DOHH2 (cell line): Measurements from ENCODE around the gene TMEM131.

Experiments used
- H3F3A ChIP-seq: fragments of 200-600 bp; sonication (generic), shearing (Covaris generic); 2 replicates; pipeline ENCODE4 v1.6.0; 2016; ENCODE audit warnings: antibody characterized with exemption, mild to moderate bottlenecking; ENCODE audit not compliant: control insufficient read depth, insufficient read depth
- H3K27ac ChIP-seq: fragments of 200-600 bp; sonication (generic); 2 replicates; pipeline ENCODE4 v1.5.1; 2014; ENCODE audit warnings: low read depth, mild to moderate bottlenecking, low read length, moderate library complexity
- H3K27me3 ChIP-seq: fragments of 200-600 bp; sonication (generic); 2 replicates; pipeline ENCODE4 v1.6.1; 2014; ENCODE audit warnings: mild to moderate bottlenecking, low read length, mixed read lengths; ENCODE audit not compliant: control insufficient read depth
- H3K36me3 ChIP-seq: fragments of 200-600 bp; sonication (generic); 2 replicates; pipeline ENCODE4 v1.6.1; 2014; ENCODE audit warnings: mild to moderate bottlenecking, low read length, moderate library complexity, mixed read lengths; ENCODE audit not compliant: control insufficient read depth
- H3K4me1 ChIP-seq: fragments of 200-600 bp; sonication (generic); 2 replicates; pipeline ENCODE4 v1.6.1; 2014; ENCODE audit warnings: mild to moderate bottlenecking, low read length, mixed read lengths; ENCODE audit not compliant: control insufficient read depth
- H3K4me2 ChIP-seq: fragments of 200-600 bp; sonication (generic); 2 replicates; pipeline ENCODE4 v1.6.0; 2014; ENCODE audit warnings: mild to moderate bottlenecking, low read length, moderate library complexity
- H3K4me3 ChIP-seq: fragments of 200-600 bp; sonication (generic); 2 replicates; pipeline ENCODE4 v1.5.1; 2014; ENCODE audit warnings: mild to moderate bottlenecking, low read length, mixed read lengths
- H3K79me2 ChIP-seq: fragments of 200-600 bp; sonication (generic); 2 replicates; pipeline ENCODE4 v1.6.1; 2014; ENCODE audit warnings: mild to moderate bottlenecking, low read length, mixed read lengths; ENCODE audit not compliant: control insufficient read depth
- H3K9me2 ChIP-seq: fragments of 200-600 bp; sonication (generic); replicated peaks from 2 replicates; pipeline ENCODE4 v1.6.1; 2014; ENCODE audit warnings: mild to moderate bottlenecking, low read length, mixed read lengths; ENCODE audit not compliant: control insufficient read depth
- H3K9me3 ChIP-seq: fragments of 200-600 bp; sonication (generic); 2 replicates; pipeline ENCODE4 v1.6.1; 2014; ENCODE audit warnings: antibody characterized with exemption, low read length, mixed read lengths; ENCODE audit not compliant: control insufficient read depth, insufficient read depth
- H4K20me1 ChIP-seq: fragments of 200-600 bp; sonication (generic); 2 replicates; pipeline ENCODE4 v1.6.0; 2014; ENCODE audit warnings: low read depth, mild to moderate bottlenecking, antibody characterized with exemption, low read length, moderate library complexity; ENCODE audit not compliant: control insufficient read depth, insufficient read depth
- EZH2phosphoT487 ChIP-seq: fragments of 200-600 bp; sonication (generic); IDR thresholded peaks from 2 replicates; pipeline ENCODE4 v1.6.1; 2017; ENCODE audit warnings: borderline replicate concordance, mild to moderate bottlenecking, antibody characterized with exemption, low read length, moderate library complexity, mixed read lengths
- TF ChIP-seq, protein P1 (sequence below): fragments of 200-600 bp; sonication (generic); IDR thresholded peaks from one replicate; pipeline ENCODE4 v1.5.1; 2014; ENCODE audit warnings: antibody characterized with exemption, mild to moderate bottlenecking, low read depth, low read length; ENCODE audit not compliant: poor library complexity, severe bottlenecking

Gene TMEM131

DNA sequence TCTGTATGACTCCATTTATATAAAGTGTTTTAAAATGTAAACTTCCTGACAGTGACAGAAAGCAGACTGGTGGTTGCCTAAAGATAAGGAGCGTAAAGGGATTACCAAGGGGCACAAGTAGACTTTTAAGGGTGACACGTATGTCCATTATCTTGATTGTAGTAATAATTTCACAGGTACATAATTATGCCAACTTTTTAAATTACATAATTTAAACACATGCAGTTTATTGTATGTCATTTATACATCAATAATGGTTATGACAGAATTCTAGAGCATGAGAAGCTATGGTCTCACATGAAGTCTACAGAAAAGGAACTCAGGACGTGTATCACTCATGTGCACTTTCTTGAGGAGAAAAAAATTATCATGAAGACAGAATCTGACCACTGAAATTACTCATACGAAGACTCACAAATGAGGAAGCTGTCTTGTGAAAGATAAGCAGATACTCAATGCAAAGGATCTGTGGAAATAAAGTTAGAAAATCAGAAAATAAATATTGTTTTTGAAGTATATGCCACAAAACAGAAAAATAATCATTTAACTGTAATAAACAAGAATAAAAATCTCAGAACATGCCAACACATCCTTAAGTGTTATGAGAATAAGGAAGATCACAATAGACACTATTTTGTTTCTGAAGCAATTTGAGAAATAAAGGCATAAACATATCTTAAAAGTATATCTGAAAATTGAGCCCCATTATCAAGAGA lies 84.4 kb downstream of the TMEM131 start:
- Histone ChIP-seq H3K79me2 (peaks cover 75% of the 10 kb centered on the region), H3K27ac (peak overlapping the region; percentile 79), H3K9me2 (no peaks in the 10 kb centered on the region), H3K4me1 (peaks cover 96% of the 10 kb centered on the region), H4K20me1 (no peaks in the 10 kb centered on the region), H3K4me2 (peak overlapping the region; percentile 79), H3K9me3 (peaks cover 6% of the 10 kb centered on the region; the same call in 1 of the 2 replicates), H3F3A (peaks cover 3% of the 10 kb centered on the region; the same call in 1 of the 2 replicates), H3K36me3 (peaks cover 36% of the 10 kb centered on the region), H3K27me3 (no peaks in the 10 kb centered on the region), H3K4me3 (peak overlapping the region; percentile 3)
- TF ChIP-seq EZH2phosphoT487 = no peak
- TF ChIP-seq, protein P1, sequence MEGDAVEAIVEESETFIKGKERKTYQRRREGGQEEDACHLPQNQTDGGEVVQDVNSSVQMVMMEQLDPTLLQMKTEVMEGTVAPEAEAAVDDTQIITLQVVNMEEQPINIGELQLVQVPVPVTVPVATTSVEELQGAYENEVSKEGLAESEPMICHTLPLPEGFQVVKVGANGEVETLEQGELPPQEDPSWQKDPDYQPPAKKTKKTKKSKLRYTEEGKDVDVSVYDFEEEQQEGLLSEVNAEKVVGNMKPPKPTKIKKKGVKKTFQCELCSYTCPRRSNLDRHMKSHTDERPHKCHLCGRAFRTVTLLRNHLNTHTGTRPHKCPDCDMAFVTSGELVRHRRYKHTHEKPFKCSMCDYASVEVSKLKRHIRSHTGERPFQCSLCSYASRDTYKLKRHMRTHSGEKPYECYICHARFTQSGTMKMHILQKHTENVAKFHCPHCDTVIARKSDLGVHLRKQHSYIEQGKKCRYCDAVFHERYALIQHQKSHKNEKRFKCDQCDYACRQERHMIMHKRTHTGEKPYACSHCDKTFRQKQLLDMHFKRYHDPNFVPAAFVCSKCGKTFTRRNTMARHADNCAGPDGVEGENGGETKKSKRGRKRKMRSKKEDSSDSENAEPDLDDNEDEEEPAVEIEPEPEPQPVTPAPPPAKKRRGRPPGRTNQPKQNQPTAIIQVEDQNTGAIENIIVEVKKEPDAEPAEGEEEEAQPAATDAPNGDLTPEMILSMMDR = no peak

DNA sequence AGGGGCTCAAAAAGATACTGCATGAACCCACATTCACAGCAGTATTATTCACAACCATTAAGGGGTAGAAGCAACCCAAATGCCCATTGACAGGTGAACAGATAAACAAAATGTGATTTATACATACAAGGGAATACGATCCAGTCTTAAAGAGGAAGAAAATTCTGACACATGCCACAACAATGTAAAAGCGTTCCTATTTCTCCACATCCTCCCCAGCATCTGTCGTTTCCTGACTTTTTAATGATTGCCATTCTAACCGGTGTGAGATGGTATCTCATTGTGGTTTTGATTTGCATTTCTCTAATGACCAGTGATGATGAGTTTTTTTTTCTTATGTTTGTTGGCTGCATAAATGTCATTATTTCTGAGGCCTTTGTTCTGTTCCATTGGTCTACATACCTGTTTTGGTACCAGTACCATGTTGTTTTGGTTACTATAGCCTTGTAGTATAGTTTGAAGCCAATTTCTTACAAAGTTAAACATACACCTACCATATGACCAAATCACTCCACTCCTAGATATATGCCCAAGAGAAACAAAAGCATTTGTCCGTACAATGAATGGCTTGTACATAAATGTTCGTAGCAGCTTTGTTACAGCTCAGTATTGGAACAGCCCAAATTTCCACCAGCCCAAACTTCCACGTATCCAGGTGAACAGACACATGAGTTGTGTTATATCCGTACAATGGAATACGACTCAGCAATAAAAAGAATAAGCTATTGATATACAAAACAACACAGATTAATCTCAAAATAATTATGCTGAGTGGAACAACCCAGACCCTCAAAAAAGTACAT lies 85.1 kb downstream of the TMEM131 start:
- no peak for TF ChIP-seq EZH2phosphoT487
- TF ChIP-seq, protein P1 = no peak
- H3K36me3 ChIP-seq = peaks cover 43% of the 10 kb centered on the region
- H3K4me1 ChIP-seq = peaks cover 88% of the 10 kb centered on the region
- no peaks in the 10 kb centered on the region for H3K27me3 ChIP-seq
- no peaks in the 10 kb centered on the region for H3K9me2 ChIP-seq
- H3K79me2 ChIP-seq = peaks cover 69% of the 10 kb centered on the region
- H3K4me3 ChIP-seq = peak overlapping the region; percentile 0
- peaks cover 6% of the 10 kb centered on the region; the same call in 1 of the 2 replicates for H3K9me3 ChIP-seq
- H3F3A ChIP-seq = peaks cover 3% of the 10 kb centered on the region; the same call in 1 of the 2 replicates
- H4K20me1 ChIP-seq = no peaks in the 10 kb centered on the region
- peak overlapping the region; percentile 79 for H3K4me2 ChIP-seq
- H3K27ac ChIP-seq = peak overlapping the region; percentile 79

DNA sequence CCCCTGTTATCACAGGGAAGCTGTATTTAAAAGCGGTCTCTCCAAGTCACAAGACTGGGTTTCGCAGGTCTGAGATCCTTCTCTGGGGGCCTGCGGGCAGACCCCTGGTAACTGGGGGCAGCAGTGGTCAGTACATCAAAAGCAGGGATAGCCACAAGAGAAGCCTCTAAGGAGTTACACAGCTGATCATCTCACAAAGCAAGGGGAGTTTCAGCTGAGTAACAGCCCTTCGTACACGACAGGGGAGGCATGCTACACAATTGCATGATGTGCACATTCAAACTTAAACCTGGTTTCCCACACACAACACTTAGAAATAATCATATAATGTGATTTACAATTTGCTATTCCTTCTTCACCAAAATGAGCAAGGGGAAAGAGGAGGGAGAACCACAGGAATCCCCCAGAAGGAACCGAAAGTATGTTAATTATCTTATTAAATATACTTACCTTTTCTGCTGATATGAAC lies 87.5 kb downstream of the TMEM131 start:
- Histone ChIP-seq H3K79me2 (peaks cover 47% of the 10 kb centered on the region), H3K36me3 (peaks cover 47% of the 10 kb centered on the region), H3K4me1 (peaks cover 66% of the 10 kb centered on the region)

More for the DNA sequence above, 87.5 kb downstream of the TMEM131 start:
- H3K27ac ChIP-seq = peak overlapping the region; percentile 79
- peak overlapping the region; percentile 59 for H3K4me3 ChIP-seq
- peak overlapping the region; percentile 79 for H3K4me2 ChIP-seq
- no peaks in the 10 kb centered on the region for H4K20me1 ChIP-seq
- H3K9me3 ChIP-seq = peaks cover 6% of the 10 kb centered on the region; the same call in 1 of the 2 replicates
- TF ChIP-seq, protein P1 = no peak
- TF ChIP-seq EZH2phosphoT487 = no peak
- no peaks in the 10 kb centered on the region for H3K27me3 ChIP-seq
- H3K9me2 ChIP-seq = no peaks in the 10 kb centered on the region
- peaks cover 2% of the 10 kb centered on the region; the same call in 1 of the 2 replicates for H3F3A ChIP-seq
